SK-N-SH treated with all-trans-retinoic acid at 6 μM for 48 hours (cell line): ENCODE results near the gene NUTF2.

Source experiments
- ATAC-seq: fragments of 200-7000 bp; cut with Tn5 transposase; 3 replicates; pipeline ENCODE4 v1.9.1; 2020; ENCODE audit warnings: mild to moderate bottlenecking, moderate library complexity
- ARNTL ChIP-seq: fragments of 450-650 bp; formaldehyde crosslinking; IDR thresholded peaks from 2 replicates; pipeline ENCODE4 v1.5.0; 2020; ENCODE audit warnings: low read depth, mild to moderate bottlenecking, moderate library complexity, borderline replicate concordance
- BACH2 ChIP-seq: fragments of 250-450 bp; sonication (Bioruptor Pico); IDR thresholded peaks from 2 replicates; pipeline ENCODE4 v1.9.0; 2021; ENCODE audit warnings: mild to moderate bottlenecking, borderline replicate concordance
- ESRRG ChIP-seq: fragments of 250-450 bp; sonication (Bioruptor Pico); IDR thresholded peaks from 2 replicates; pipeline ENCODE4 v1.6.1; 2021; ENCODE audit warnings: mild to moderate bottlenecking
- GLIS3 ChIP-seq: fragments of 250-450 bp; sonication (Bioruptor Pico); IDR thresholded peaks from 2 replicates; pipeline ENCODE4 v1.5.0; 2020; ENCODE audit warnings: mild to moderate bottlenecking, moderate library complexity
- ISL1 ChIP-seq: fragments of 250-450 bp; sonication (Bioruptor Pico); IDR thresholded peaks from 2 replicates; pipeline ENCODE4 v2.1.2; 2022; ENCODE audit warnings: mild to moderate bottlenecking, moderate library complexity
- OSR1 ChIP-seq: fragments of 250-450 bp; sonication (Bioruptor Pico); IDR thresholded peaks from 2 replicates; pipeline ENCODE4 v1.8.0; 2022; ENCODE audit warnings: moderate library complexity, mild to moderate bottlenecking, inconsistent platforms
- PPARA ChIP-seq: fragments of 250-450 bp; sonication (Bioruptor Pico); IDR thresholded peaks from 2 replicates; pipeline ENCODE4 v1.5.0; 2020; ENCODE audit warnings: mild to moderate bottlenecking, borderline replicate concordance
- RARB ChIP-seq: fragments of 250-450 bp; sonication (Bioruptor Pico); IDR thresholded peaks from 2 replicates; pipeline ENCODE4 v1.8.0; 2021; ENCODE audit warnings: mild to moderate bottlenecking, moderate library complexity
- SNAI2 ChIP-seq: fragments of 250-450 bp; sonication (Bioruptor Pico); IDR thresholded peaks from 2 replicates; pipeline ENCODE4 v1.5.0; 2020; ENCODE audit warnings: mild to moderate bottlenecking, moderate library complexity
- TCF4 ChIP-seq: fragments of 250-450 bp; sonication (Bioruptor Pico); IDR thresholded peaks from 2 replicates; pipeline ENCODE4 v1.8.0; 2021; ENCODE audit warnings: mild to moderate bottlenecking, moderate library complexity, borderline replicate concordance
- TOX ChIP-seq: fragments of 250-450 bp; sonication (Bioruptor Pico); IDR thresholded peaks from 2 replicates; pipeline ENCODE4 v1.8.0; 2021; ENCODE audit warnings: mild to moderate bottlenecking, moderate library complexity, borderline replicate concordance
- ZFP3 ChIP-seq: fragments of 250-450 bp; sonication (Bioruptor Pico); IDR thresholded peaks from 2 replicates; pipeline ENCODE4 v1.5.0; 2020; ENCODE audit warnings: mild to moderate bottlenecking, moderate library complexity
- ZFP30 ChIP-seq: fragments of 450-650 bp; formaldehyde crosslinking; IDR thresholded peaks from 2 replicates; pipeline ENCODE4 v1.5.0; 2022; ENCODE audit warnings: mild to moderate bottlenecking, moderate library complexity
- ZNF565 ChIP-seq: fragments of 450-650 bp; formaldehyde crosslinking; conservative IDR thresholded peaks from 2 replicates; pipeline ENCODE4 v1.5.0; 2020; ENCODE audit warnings: low read depth, mild to moderate bottlenecking, moderate library complexity
- ZNF70 ChIP-seq: fragments of 450-650 bp; formaldehyde crosslinking; IDR thresholded peaks from 2 replicates; pipeline ENCODE4 v1.5.0; 2020; ENCODE audit warnings: mild to moderate bottlenecking, moderate library complexity
- ZNF8 ChIP-seq: fragments of 450-650 bp; formaldehyde crosslinking; IDR thresholded peaks from 2 replicates; pipeline ENCODE4 v1.5.0; 2020; ENCODE audit warnings: mild to moderate bottlenecking, moderate library complexity
- TF ChIP-seq, protein P1 (sequence below): fragments of 250-450 bp; sonication (Bioruptor Pico); IDR thresholded peaks from 2 replicates; pipeline ENCODE4 v1.5.0; 2020; ENCODE audit warnings: mild to moderate bottlenecking, moderate library complexity
- TF ChIP-seq, protein P2 (sequence below): fragments of 250-450 bp; sonication (Bioruptor Pico); IDR thresholded peaks from 2 replicates; pipeline ENCODE4 v1.5.1; 2020; ENCODE audit warnings: low read depth, mild to moderate bottlenecking, moderate library complexity
- TF ChIP-seq, protein P3 (sequence below): fragments of 250-450 bp; sonication (Bioruptor Pico); IDR thresholded peaks from 2 replicates; pipeline ENCODE4 v1.8.0; 2021; ENCODE audit warnings: low read depth, mild to moderate bottlenecking, moderate library complexity, borderline replicate concordance
- TF ChIP-seq, protein P4 (sequence below): fragments of 250-450 bp; sonication (Bioruptor Pico); IDR thresholded peaks from 2 replicates; pipeline ENCODE4 v1.8.0; 2020; ENCODE audit warnings: mild to moderate bottlenecking, moderate library complexity, borderline replicate concordance

Gene NUTF2

DNA sequence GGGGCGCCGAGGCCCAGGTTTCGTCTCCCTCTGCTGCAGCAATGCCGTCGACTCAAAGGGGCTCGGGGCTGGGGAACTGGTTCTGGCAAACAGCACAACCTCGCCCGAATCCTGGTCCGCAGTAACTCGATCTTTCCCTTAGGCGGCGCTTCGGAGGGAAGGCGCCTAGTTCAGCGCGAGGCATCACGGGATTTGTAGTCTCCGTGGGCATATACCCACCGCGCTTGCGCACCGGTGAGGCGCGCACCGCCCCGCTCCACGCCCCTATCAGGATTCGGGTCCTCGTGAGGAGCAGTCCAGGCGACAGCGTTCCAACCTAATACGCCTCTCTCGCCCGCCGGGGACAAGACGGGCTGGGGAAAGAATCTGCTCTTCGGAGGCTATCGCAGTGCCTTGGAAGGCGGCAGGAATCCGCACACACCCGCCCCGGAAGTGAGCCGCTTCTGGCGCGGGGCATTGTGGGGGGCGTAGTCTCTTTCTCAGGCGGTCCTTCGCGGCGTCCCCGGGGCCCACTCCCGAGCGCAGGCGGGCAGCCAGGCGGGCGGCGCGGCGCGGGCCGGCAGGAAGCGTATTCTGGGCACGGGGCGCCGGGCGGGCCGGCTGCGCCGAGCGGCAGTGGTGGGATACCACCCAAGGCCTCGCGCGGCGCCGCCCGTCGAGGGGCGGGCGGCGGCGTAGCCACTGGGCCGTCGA lies 4.8 kb upstream of the NUTF2 start, which contains the start of gene THAP11:
TSS of gene THAP11 (plus strand) at position 505 of the 693 bp plus-strand sequence. CDS start 235 bp downstream, outside the sequence.
- ATAC-seq = peak; percentile 55
- TF ChIP-seq PPARA (CRISPR knock-in tag) = no peak
- TF ChIP-seq ESRRG (CRISPR knock-in tag) = no peak
- TF ChIP-seq, protein P1, sequence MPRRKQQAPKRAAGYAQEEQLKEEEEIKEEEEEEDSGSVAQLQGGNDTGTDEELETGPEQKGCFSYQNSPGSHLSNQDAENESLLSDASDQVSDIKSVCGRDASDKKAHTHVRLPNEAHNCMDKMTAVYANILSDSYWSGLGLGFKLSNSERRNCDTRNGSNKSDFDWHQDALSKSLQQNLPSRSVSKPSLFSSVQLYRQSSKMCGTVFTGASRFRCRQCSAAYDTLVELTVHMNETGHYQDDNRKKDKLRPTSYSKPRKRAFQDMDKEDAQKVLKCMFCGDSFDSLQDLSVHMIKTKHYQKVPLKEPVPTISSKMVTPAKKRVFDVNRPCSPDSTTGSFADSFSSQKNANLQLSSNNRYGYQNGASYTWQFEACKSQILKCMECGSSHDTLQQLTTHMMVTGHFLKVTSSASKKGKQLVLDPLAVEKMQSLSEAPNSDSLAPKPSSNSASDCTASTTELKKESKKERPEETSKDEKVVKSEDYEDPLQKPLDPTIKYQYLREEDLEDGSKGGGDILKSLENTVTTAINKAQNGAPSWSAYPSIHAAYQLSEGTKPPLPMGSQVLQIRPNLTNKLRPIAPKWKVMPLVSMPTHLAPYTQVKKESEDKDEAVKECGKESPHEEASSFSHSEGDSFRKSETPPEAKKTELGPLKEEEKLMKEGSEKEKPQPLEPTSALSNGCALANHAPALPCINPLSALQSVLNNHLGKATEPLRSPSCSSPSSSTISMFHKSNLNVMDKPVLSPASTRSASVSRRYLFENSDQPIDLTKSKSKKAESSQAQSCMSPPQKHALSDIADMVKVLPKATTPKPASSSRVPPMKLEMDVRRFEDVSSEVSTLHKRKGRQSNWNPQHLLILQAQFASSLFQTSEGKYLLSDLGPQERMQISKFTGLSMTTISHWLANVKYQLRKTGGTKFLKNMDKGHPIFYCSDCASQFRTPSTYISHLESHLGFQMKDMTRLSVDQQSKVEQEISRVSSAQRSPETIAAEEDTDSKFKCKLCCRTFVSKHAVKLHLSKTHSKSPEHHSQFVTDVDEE (CRISPR knock-in tag) = no peak
- TF ChIP-seq, all 23 proteins: peak for 0

DNA sequence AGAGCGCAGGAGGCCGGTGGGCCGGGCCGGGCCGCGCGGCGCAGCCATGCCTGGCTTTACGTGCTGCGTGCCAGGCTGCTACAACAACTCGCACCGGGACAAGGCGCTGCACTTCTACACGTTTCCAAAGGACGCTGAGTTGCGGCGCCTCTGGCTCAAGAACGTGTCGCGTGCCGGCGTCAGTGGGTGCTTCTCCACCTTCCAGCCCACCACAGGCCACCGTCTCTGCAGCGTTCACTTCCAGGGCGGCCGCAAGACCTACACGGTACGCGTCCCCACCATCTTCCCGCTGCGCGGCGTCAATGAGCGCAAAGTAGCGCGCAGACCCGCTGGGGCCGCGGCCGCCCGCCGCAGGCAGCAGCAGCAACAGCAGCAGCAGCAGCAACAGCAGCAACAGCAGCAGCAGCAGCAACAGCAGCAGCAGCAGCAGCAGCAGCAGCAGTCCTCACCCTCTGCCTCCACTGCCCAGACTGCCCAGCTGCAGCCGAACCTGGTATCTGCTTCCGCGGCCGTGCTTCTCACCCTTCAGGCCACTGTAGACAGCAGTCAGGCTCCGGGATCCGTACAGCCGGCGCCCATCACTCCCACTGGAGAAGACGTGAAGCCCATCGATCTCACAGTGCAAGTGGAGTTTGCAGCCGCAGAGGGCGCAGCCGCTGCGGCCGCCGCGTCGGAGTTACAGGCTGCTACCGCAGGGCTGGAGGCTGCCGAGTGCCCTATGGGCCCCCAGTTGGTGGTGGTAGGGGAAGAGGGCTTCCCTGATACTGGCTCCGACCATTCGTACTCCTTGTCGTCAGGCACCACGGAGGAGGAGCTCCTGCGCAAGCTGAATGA lies 4.0 kb upstream of the NUTF2 start:
- peak; percentile 12 for ATAC-seq
- no peak for TF ChIP-seq ISL1 (CRISPR knock-in tag)
- TF ChIP-seq SNAI2 (CRISPR knock-in tag) = no peak
- TF ChIP-seq, protein P2, sequence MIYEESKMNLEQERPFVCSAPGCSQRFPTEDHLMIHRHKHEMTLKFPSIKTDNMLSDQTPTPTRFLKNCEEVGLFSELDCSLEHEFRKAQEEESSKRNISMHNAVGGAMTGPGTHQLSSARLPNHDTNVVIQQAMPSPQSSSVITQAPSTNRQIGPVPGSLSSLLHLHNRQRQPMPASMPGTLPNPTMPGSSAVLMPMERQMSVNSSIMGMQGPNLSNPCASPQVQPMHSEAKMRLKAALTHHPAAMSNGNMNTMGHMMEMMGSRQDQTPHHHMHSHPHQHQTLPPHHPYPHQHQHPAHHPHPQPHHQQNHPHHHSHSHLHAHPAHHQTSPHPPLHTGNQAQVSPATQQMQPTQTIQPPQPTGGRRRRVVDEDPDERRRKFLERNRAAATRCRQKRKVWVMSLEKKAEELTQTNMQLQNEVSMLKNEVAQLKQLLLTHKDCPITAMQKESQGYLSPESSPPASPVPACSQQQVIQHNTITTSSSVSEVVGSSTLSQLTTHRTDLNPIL (CRISPR knock-in tag) = no peak
- no peak for TF ChIP-seq ZFP3
- no peak for TF ChIP-seq TCF4
- TF ChIP-seq TOX (CRISPR knock-in tag) = no peak
- TF ChIP-seq BACH2 (CRISPR knock-in tag) = no peak
- no peak for TF ChIP-seq OSR1 (CRISPR knock-in tag)
- TF ChIP-seq ZNF565 (CRISPR knock-in tag) = no peak
- TF ChIP-seq ZNF8 = no peak
- TF ChIP-seq ZFP30 = no peak
- TF ChIP-seq GLIS3 = no peak
- TF ChIP-seq ARNTL (CRISPR knock-in tag) = no peak
- TF ChIP-seq, protein P3, sequence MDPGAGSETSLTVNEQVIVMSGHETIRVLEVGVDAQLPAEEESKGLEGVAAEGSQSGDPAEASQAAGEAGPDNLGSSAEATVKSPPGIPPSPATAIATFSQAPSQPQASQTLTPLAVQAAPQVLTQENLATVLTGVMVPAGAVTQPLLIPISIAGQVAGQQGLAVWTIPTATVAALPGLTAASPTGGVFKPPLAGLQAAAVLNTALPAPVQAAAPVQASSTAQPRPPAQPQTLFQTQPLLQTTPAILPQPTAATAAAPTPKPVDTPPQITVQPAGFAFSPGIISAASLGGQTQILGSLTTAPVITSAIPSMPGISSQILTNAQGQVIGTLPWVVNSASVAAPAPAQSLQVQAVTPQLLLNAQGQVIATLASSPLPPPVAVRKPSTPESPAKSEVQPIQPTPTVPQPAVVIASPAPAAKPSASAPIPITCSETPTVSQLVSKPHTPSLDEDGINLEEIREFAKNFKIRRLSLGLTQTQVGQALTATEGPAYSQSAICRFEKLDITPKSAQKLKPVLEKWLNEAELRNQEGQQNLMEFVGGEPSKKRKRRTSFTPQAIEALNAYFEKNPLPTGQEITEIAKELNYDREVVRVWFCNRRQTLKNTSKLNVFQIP (CRISPR knock-in tag) = no peak
- TF ChIP-seq PPARA (CRISPR knock-in tag) = no peak

DNA sequence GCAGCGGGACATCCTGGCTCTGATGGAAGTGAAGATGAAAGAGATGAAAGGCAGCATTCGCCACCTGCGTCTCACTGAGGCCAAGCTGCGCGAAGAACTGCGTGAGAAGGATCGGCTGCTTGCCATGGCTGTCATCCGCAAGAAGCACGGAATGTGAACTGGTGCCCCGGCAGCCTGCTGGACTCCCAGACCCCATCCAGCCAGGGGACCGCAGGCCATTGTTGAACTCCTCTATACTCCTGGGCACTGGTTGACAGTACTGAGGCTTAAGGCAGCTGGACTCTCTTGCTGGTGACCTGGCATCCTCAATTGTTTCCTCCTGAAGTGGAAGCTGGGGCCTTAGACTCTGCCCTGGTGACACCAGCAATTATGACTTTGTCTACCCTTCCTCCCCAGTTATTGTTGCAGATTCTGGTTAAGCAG lies 3.4 kb upstream of the NUTF2 start:
- no peak for TF ChIP-seq RARB
- no peak for TF ChIP-seq ARNTL (CRISPR knock-in tag)
- TF ChIP-seq, protein P3 (CRISPR knock-in tag) = no peak
- no peak for TF ChIP-seq ZNF70 (CRISPR knock-in tag)
- TF ChIP-seq, protein P2 (CRISPR knock-in tag) = no peak
- TF ChIP-seq, protein P4, sequence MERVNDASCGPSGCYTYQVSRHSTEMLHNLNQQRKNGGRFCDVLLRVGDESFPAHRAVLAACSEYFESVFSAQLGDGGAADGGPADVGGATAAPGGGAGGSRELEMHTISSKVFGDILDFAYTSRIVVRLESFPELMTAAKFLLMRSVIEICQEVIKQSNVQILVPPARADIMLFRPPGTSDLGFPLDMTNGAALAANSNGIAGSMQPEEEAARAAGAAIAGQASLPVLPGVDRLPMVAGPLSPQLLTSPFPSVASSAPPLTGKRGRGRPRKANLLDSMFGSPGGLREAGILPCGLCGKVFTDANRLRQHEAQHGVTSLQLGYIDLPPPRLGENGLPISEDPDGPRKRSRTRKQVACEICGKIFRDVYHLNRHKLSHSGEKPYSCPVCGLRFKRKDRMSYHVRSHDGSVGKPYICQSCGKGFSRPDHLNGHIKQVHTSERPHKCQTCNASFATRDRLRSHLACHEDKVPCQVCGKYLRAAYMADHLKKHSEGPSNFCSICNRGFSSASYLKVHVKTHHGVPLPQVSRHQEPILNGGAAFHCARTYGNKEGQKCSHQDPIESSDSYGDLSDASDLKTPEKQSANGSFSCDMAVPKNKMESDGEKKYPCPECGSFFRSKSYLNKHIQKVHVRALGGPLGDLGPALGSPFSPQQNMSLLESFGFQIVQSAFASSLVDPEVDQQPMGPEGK (CRISPR knock-in tag) = no peak
- TF ChIP-seq BACH2 (CRISPR knock-in tag) = no peak
- no peak for TF ChIP-seq PPARA (CRISPR knock-in tag)

More for the DNA sequence above, 3.4 kb upstream of the NUTF2 start:
- ATAC-seq = no peak
